Rectal smooth muscle tissue (tissue), 1 donor: Measurements from ENCODE around the gene DNASE1L2.

Source experiments
- H3K27ac ChIP-seq: one replicate; pipeline ENCODE4 v1.7.0; 2013; ENCODE audit warnings: low read depth, low read length, inconsistent platforms
- H3K27me3 ChIP-seq: one replicate; pipeline ENCODE4 v1.7.0; 2013; ENCODE audit warnings: low read length; ENCODE audit not compliant: control insufficient read depth, insufficient read depth
- H3K36me3 ChIP-seq: one replicate; pipeline ENCODE4 v1.7.0; 2013; ENCODE audit warnings: low read length; ENCODE audit not compliant: control insufficient read depth, insufficient read depth
- H3K4me1 ChIP-seq: one replicate; pipeline ENCODE4 v1.7.0; 2013; ENCODE audit warnings: low read length; ENCODE audit not compliant: control insufficient read depth, insufficient read depth
- H3K4me3 ChIP-seq: one replicate; pipeline ENCODE4 v1.7.0; 2013; ENCODE audit warnings: low read length
- H3K9ac ChIP-seq: one replicate; pipeline ENCODE4 v1.7.0; 2013; ENCODE audit warnings: low read length

DNASE1L2 gene

DNA sequence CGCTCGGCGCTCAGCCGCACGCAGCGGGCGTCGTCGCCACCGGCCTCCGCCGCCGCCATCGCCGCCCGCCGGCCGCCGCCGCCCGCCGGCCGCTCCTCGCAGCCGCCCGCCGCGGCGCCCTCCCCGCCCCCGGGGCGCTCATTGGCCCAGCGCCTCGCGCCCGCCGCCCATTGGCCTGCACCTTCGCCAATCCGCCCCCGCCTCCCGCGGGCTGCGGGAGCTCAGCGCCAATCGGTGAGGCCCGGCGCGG is 21.6 kb upstream of the DNASE1L2 start, which contains the start of gene PGP:
Gene PGP, minus strand, starts transcription at position 122 of the 250 bp plus-strand sequence. Its CDS starts 63 bp downstream, at position 59.
- Histone ChIP-seq H3K9ac (peak within 1 kb of the TSS; percentile 83), H3K4me3 (peak within 1 kb of the TSS; percentile 93), H3K36me3 (no peaks in the 10 kb centered on the region), H3K27ac (peak within 1 kb of the TSS; percentile 94), H3K27me3 (no peaks in the 10 kb centered on the region), H3K4me1 (peaks cover 8% of the 10 kb centered on the region)

GRCh38 chr16:2216330-2216729 is 19.9 kb upstream of the DNASE1L2 start:
- H3K27ac ChIP-seq: no peak overlapping the region
- H3K36me3 ChIP-seq: no peaks in the 10 kb centered on the region
- H3K27me3 ChIP-seq: no peaks in the 10 kb centered on the region
- H3K4me3 ChIP-seq: no peak overlapping the region
- peaks cover 8% of the 10 kb centered on the region for H3K4me1 ChIP-seq
- no peak overlapping the region for H3K9ac ChIP-seq

DNA sequence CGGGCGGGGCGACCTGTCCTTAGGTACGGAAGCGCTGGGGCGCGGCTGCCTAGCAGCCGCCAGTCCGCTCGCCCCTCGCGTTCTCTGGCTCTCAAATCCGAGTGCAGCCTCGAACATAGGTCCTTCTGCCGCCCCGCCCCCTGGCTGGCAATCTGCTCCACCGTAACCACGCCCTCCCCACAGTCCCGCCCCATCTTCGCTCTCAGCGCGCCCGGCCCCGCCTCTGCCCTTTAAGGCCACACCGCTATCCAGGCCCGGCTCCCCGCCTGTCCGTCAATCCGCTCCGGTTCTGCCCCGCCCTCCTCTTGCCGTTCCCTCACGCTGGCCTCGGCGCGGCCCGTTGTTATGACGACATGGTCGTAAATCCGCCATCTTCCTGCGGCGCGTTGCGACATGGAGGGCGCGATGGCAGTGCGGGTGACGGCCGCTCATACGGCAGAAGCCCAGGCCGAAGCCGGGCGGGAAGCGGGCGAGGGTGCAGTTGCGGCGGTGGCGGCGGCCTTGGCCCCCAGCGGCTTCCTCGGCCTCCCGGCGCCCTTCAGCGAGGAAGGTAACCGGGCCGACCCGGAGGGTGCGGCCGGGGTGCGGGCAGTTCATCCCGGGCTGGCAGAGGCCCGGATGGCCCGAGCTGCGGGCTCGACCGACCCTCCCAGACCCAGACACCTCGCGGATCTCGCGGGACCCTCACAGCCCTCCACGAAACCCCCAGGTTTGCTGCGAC is 12.9 kb upstream of the DNASE1L2 start, which contains the start of gene E4F1:
Gene E4F1, plus strand, starts transcription at position 371 of the 721 bp plus-strand sequence. Its CDS starts 23 bp downstream, at position 394.
- Histone ChIP-seq H3K4me3 (peak within 1 kb of the TSS; percentile 93), H3K27me3 (no peaks in the 10 kb centered on the region), H3K9ac (peak within 1 kb of the TSS; percentile 90), H3K4me1 (peaks cover 6% of the 10 kb centered on the region), H3K36me3 (peaks cover 4% of the 10 kb centered on the region), H3K27ac (peak within 1 kb of the TSS; percentile 81)

DNA sequence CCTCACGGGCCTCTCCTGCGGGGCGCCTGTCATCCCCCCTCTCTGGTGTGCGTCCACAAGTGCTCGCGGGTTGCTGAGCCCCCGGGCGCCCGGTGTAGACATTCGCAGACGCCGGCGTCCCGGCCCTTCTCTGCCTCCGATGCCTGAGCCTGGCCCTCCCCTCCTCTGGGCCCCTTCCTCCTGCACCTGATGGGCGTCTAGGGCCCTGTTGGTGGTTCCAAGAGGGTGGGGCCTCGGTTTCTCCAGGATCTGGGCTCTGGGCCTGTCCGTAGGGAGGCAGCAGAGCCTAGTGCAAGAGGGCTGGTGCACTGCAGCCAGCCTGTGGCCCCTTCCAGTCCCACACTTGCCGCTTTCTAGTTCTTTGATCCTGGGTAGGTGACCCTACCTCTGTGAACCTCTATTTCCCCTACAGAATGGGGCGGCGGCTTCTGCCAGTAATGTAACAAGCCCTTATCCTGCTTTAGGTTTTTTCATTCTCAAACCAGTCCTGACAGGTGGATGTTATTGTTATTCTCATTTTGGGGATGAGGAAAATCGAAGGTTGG is 12.2 kb upstream of the DNASE1L2 start:
- Histone ChIP-seq H3K36me3 (peaks cover 6% of the 10 kb centered on the region), H3K27me3 (no peaks in the 10 kb centered on the region), H3K4me1 (peaks cover 6% of the 10 kb centered on the region), H3K27ac (peak overlapping the region; percentile 81), H3K4me3 (peak overlapping the region; percentile 93), H3K9ac (peak overlapping the region; percentile 90)

- Histone ChIP-seq H3K4me3 (no peak overlapping the region), H3K27ac (no peak overlapping the region), H3K9ac (no peak overlapping the region), H3K36me3 (peaks cover 16% of the 10 kb centered on the region), H3K4me1 (peaks cover 6% of the 10 kb centered on the region), H3K27me3 (peaks cover 4% of the 10 kb centered on the region)
Observed at GRCh38 chr16:2226245-2226793, 9.9 kb upstream of the DNASE1L2 start.

DNA sequence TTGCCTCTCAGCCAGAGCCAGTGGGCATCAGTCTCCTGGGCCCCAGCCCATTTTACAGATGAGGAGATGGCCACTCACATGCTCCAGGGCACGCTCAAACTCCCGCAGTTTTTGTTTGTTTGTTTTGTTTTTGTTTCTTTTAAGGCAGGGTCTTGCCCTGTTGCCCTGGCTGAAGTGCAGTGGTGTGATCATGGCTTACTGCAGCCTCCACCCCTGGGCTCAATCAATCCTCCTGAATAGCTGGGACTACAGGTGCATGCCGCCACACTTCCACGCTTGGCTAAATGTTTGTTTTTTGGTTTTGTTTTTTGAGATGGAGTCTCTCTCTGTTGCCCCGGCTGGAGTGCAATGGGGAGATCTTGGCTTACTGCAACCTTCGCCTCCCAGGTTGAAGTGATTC is 9.3 kb upstream of the DNASE1L2 start:
- Histone ChIP-seq H3K27me3 (peaks cover 4% of the 10 kb centered on the region), H3K9ac (no peak overlapping the region), H3K27ac (no peak overlapping the region), H3K4me3 (no peak overlapping the region), H3K36me3 (peaks cover 22% of the 10 kb centered on the region), H3K4me1 (peaks cover 6% of the 10 kb centered on the region)

GRCh38 chr16:2228161-2228824 is 8.0 kb upstream of the DNASE1L2 start:
- Histone ChIP-seq H3K9ac (no peak overlapping the region), H3K27me3 (peaks cover 4% of the 10 kb centered on the region), H3K27ac (no peak overlapping the region), H3K4me3 (no peak overlapping the region), H3K36me3 (peaks cover 35% of the 10 kb centered on the region), H3K4me1 (peaks cover 6% of the 10 kb centered on the region)

DNA sequence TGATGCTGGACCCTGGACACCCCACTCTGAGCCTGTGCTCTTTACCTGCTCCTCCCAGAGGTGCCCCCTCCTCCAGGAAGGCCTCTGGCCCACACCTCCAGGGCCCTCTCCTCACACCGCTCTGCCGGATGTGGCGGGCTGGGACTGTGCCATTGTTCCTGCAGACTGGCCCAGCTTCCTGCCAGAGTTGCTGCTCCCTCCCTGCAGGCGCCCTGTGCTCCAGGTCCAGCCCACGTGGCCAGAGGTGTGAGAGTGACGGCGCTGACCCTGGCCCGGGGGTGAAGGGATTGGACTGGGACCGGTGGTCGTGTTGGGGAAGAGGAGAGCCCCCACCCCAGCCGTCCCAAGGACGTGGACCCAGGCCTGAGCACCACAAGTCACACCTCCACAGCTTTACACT is 7.2 kb upstream of the DNASE1L2 start:
- H3K4me1 ChIP-seq: peaks cover 6% of the 10 kb centered on the region
- peaks cover 4% of the 10 kb centered on the region for H3K27me3 ChIP-seq
- H3K36me3 ChIP-seq: peaks cover 40% of the 10 kb centered on the region
- no peak overlapping the region for H3K9ac ChIP-seq
- H3K27ac ChIP-seq: no peak overlapping the region
- H3K4me3 ChIP-seq: no peak overlapping the region

DNA sequence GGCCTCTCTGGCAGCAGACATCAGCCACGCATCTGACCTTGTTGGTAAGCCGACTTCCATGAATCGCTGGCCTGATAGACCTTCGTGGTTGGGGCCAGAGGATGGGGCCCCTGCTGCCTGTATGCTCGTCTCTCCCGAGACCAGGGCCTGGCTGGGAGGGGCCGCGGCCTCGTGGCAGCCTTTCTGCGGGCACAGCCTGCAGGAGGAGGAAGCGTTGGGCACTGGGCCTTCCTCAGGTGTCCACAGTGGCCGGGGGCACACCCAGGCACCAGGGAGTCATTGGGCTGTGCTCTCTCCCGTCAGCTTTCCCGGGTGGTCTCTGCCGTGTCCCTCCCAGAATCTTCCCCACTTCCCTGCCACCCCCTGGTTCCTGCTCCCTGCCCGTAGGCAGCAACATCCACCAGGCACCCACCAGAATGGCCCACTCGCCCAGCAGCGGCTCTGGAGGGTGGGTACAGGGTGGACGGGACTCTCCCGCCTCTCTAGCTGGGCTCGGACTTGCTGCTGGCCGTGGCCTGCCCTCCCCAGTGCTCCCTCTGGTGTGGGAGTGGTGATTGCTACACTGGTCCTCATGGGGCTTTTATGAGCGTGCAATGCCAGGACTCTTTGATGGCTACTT is 6.5 kb upstream of the DNASE1L2 start:
- Histone ChIP-seq H3K36me3 (peaks cover 45% of the 10 kb centered on the region), H3K4me1 (peaks cover 2% of the 10 kb centered on the region)

GRCh38 chr16:2230376-2230775 is 5.9 kb upstream of the DNASE1L2 start:
- Histone ChIP-seq H3K4me1 (no peaks in the 10 kb centered on the region), H3K9ac (no peak overlapping the region), H3K36me3 (peaks cover 51% of the 10 kb centered on the region), H3K4me3 (no peak overlapping the region), H3K27me3 (peaks cover 4% of the 10 kb centered on the region), H3K27ac (no peak overlapping the region)

More for the DNA sequence above, 6.5 kb upstream of the DNASE1L2 start:
- Histone ChIP-seq H3K9ac (no peak overlapping the region), H3K27ac (no peak overlapping the region), H3K27me3 (peaks cover 4% of the 10 kb centered on the region), H3K4me3 (no peak overlapping the region)

DNA sequence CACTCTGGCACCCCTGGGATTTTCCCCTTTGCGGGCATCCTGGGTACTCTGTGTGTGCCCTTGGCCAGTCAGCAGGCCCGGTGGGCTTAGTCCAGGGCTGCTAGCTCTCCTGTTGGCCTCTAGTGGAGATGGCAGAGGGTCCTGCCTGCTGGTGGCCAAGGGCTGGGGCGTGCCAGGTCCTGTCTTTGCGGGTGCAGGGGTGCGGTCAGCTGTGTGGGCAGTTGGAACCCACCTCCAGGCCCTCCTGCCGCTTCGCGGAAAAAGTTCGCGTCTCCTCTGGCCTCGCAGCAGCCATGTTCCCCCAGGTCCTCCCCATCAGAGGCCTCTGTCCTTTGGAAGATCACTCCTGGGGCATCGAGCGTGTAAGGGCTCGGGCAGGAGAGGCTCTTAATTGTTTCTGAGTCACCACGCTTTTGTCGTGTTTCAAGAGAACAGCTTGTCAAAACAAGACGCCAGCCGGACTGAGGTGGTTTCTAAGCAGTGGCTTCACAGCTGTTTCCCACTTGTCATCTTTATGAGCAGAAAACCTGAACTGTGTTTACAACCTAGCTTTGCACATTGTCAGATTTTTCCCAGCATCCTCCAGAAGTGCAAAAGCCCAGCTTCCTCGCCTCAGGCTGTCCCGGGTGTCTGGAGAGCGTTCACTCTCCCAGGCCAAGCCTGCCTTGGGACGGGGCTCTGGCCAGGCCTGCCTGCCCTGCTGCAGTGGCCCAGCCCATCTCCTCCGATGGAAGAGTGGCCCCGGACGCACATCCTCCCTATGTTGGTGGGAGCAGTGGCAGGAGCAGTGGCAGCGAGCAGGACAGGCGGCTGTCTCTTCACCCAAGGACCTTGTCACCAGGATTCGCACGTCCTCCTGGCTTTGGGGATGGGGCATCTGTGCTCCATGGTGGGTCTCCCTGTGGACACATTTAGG is 5.0 kb upstream of the DNASE1L2 start:
- Histone ChIP-seq H3K4me1 (no peaks in the 10 kb centered on the region), H3K4me3 (no peak overlapping the region), H3K9ac (no peak overlapping the region), H3K27ac (no peak overlapping the region), H3K36me3 (peaks cover 54% of the 10 kb centered on the region), H3K27me3 (peaks cover 4% of the 10 kb centered on the region)
